CD14-positive monocyte (primary cell): Measurements from ENCODE around the gene STX12. TPM values are rescaled to one million over a fixed set of nuclear protein-coding genes. Genes with fewer than 3 reads are reported as not detected.

Source experiments
- DNase-seq, 3 donors: peaks; one replicate each; pipeline ENCODE4 v3.0.0-alpha.2; 2011 to 2022
- H2AFZ ChIP-seq: 2 replicates; pipeline ENCODE4 v1.6.0; 2012; ENCODE audit warnings: mild to moderate bottlenecking, low read depth, low read length, inconsistent platforms; ENCODE audit not compliant: insufficient read depth, poor library complexity, severe bottlenecking
- H3K27ac ChIP-seq, 2 donors: 1 replicate in 1 of 2; 2 replicates in 1 of 2; pipeline ENCODE4 v1.5.1; 2012 to 2013; ENCODE audit warnings: low read length in 2 of 2, control low read depth in 1 of 2, inconsistent platforms in 1 of 2, low read depth in 1 of 2, mild to moderate bottlenecking in 1 of 2
- H3K27me3 ChIP-seq, 2 donors: one replicate each; pipeline versions ENCODE4 v1.6.0 to v1.6.1; 2011 to 2013; ENCODE audit warnings: low read length in 2 of 2; ENCODE audit not compliant: control insufficient read depth in 2 of 2, insufficient read depth in 2 of 2
- H3K36me3 ChIP-seq, 2 donors: replicated peaks in 1 of 2; 1 replicate in 1 of 2; 2 replicates in 1 of 2; pipeline versions ENCODE4 v1.5.1 to v1.6.1; 2012 to 2013; ENCODE audit warnings: low read length in 2 of 2, control low read depth in 1 of 2, inconsistent platforms in 1 of 2, mild to moderate bottlenecking in 1 of 2; ENCODE audit not compliant: insufficient read depth in 2 of 2, control insufficient read depth in 1 of 2
- H3K4me1 ChIP-seq, 2 donors: 1 replicate in 1 of 2; 2 replicates in 1 of 2; pipeline versions ENCODE4 v1.5.1 to v1.6.1; 2012 to 2013; ENCODE audit warnings: low read length in 2 of 2, control low read depth in 1 of 2, inconsistent platforms in 1 of 2, mild to moderate bottlenecking in 1 of 2, moderate library complexity in 1 of 2; ENCODE audit not compliant: insufficient read depth in 2 of 2, control insufficient read depth in 1 of 2
- H3K4me2 ChIP-seq: replicated peaks from 2 replicates; pipeline ENCODE3; 2012; ENCODE audit warnings: low read length, moderate library complexity, mild to moderate bottlenecking; ENCODE audit not compliant: poor library complexity, severe bottlenecking; ENCODE audit errors: extremely low read depth
- H3K4me3 ChIP-seq, 3 experiments: fragments of 200-600 bp in 1 of 3; sonication (generic) in 1 of 3; replicated peaks in 1 of 3; 1 replicate in 2 of 3; 2 replicates in 1 of 3; pipeline ENCODE4 v1.5.1; 2011 to 2013; ENCODE audit warnings: low read length in 3 of 3, mild to moderate bottlenecking in 3 of 3, control low read depth in 2 of 3, low read depth in 2 of 3, inconsistent platforms in 1 of 3, moderate library complexity in 1 of 3
- H3K79me2 ChIP-seq: 2 replicates; pipeline ENCODE4 v1.6.0; 2012; ENCODE audit warnings: mild to moderate bottlenecking, control low read depth, inconsistent platforms, low read length, moderate library complexity; ENCODE audit not compliant: insufficient read depth
- H3K9ac ChIP-seq: 2 replicates; pipeline ENCODE4 v1.6.0; 2017; ENCODE audit warnings: low read length, mild to moderate bottlenecking; ENCODE audit not compliant: insufficient read depth, poor library complexity, severe bottlenecking
- H3K9me3 ChIP-seq, 2 donors: replicated peaks in 1 of 2; 1 replicate in 1 of 2; 2 replicates in 1 of 2; pipeline versions ENCODE4 v1.5.1 to v1.6.1; 2012 to 2013; ENCODE audit warnings: low read length in 2 of 2, control low read depth in 1 of 2; ENCODE audit not compliant: control insufficient read depth in 1 of 2, insufficient read depth in 1 of 2
- H4K20me1 ChIP-seq: 2 replicates; pipeline ENCODE4 v1.6.0; 2012; ENCODE audit warnings: mild to moderate bottlenecking, low read length, control low read depth, moderate library complexity; ENCODE audit not compliant: insufficient read depth
- H3K27ac Mint-ChIP-seq, 7 donors: one replicate each; pipeline ENCODE4 v1.8.0; 2020; ENCODE audit warnings: mild to moderate bottlenecking in 7 of 7, mixed read lengths in 7 of 7, moderate library complexity in 6 of 7, inconsistent platforms in 2 of 7
- H3K27me3 Mint-ChIP-seq, 3 donors: one replicate each; pipeline ENCODE4 v1.8.0; 2021 to 2022; ENCODE audit warnings: low read depth in 3 of 3, mild to moderate bottlenecking in 3 of 3, mixed read lengths in 3 of 3, moderate library complexity in 3 of 3, inconsistent platforms in 1 of 3
- H3K36me3 Mint-ChIP-seq, 2 donors: one replicate each; pipeline ENCODE4 v1.8.0; 2020; ENCODE audit warnings: mixed read lengths in 2 of 2, inconsistent platforms in 1 of 2, mild to moderate bottlenecking in 1 of 2
- H3K4me1 Mint-ChIP-seq: one replicate; pipeline ENCODE4 v1.8.0; 2020; ENCODE audit warnings: mild to moderate bottlenecking, mixed read lengths
- H3K4me3 Mint-ChIP-seq, 2 donors: one replicate each; pipeline ENCODE4 v1.8.0; 2020; ENCODE audit warnings: mild to moderate bottlenecking in 2 of 2, mixed read lengths in 2 of 2, moderate library complexity in 1 of 2
- H3K9me3 Mint-ChIP-seq, 7 donors: one replicate each; pipeline ENCODE4 v1.8.0; 2020 to 2022; ENCODE audit warnings: mixed read lengths in 7 of 7, mild to moderate bottlenecking in 6 of 7, moderate library complexity in 6 of 7, inconsistent platforms in 2 of 7
- CTCF ChIP-seq: fragments of 200-600 bp; IDR thresholded peaks from one replicate; pipeline ENCODE4 v1.8.0; 2022; ENCODE audit warnings: antibody characterized with exemption, mild to moderate bottlenecking
- WGBS: methylation state at CpG from one replicate; pipeline ENCODE4 v1.1.5; 2013; ENCODE audit warnings: missing lambda C conversion rate; ENCODE audit not compliant: insufficient coverage; 5-methylcytosine and 5-hydroxymethylcytosine counted together
- intact Hi-C, 2 donors: fragments of 100-400 bp; cut with micrococcal nuclease; formaldehyde crosslinking; loops; one replicate each; pipeline versions ENCODE4 v1.15.0 to v1.15.1; 2023
- polyA plus RNA-seq, 3 donors: library from polyadenylated mRNA; depleted of rRNA in 1 of 3; unstranded in 2 of 3; stranded (reverse) in 1 of 3; fragments of 300-500 nt in 2 of 3; fragments of >200 nt in 1 of 3; fragmentation: Illumina TruSeq in 2 of 3; gene quantifications; 1 replicate in 2 of 3; 2 replicates in 1 of 3; pipeline ENCODE4 v1.2.3, GENCODE V29; 2012 to 2021

The STX12 gene
- polyA plus RNA-seq, 3 donors = 29.4 to 49.4 (median 36.2) TPM

GRCh38 chr1:27830621-27831440, 57.8 kb downstream of the STX12 start, which contains the start of gene PPP1R8:
Gene PPP1R8 (plus strand): TSS chr1:27830782. CDS start chr1:27830836, 54 bp downstream.
- Histone ChIP-seq H3K9ac (peak within 1 kb of the TSS; percentile 93), H3K9me3 (no peaks in the 10 kb centered on the region), H3K4me2 (peak within 1 kb of the TSS; percentile 90), H3K36me3 (peaks cover 25 to 31% of the 10 kb centered on the region in 2 donors), H3K4me3 (peak within 1 kb of the TSS; percentile 62 to 96 (median 88)), H3K79me2 (peaks cover 56% of the 10 kb centered on the region), H2AFZ (peak within 1 kb of the TSS; percentile 98), H3K27ac (peak within 1 kb of the TSS; percentile 75 to 90), H3K4me1 (peaks cover 14 to 19% of the 10 kb centered on the region in 2 donors), H3K27me3 (no peaks in the 10 kb centered on the region), H4K20me1 (peaks cover 9% of the 10 kb centered on the region)
- peaks cover 20 to 23% of the 10 kb centered on the region in 2 donors for H3K36me3 Mint-ChIP-seq
- peak; percentile 77 to 90 (median 84) for DNase-seq
- no peak for TF ChIP-seq CTCF
- intact Hi-C loops = no loop called here
- peak within 1 kb of the TSS; percentile 91 to 95 (median 93) for H3K27ac Mint-ChIP-seq
- WGBS = 0% methylated on average over 50 of the region's 60 CpGs
- no peaks in the 10 kb centered on the region for H3K27me3 Mint-ChIP-seq
- peaks cover 17% of the 10 kb centered on the region for H3K4me1 Mint-ChIP-seq
- peak within 1 kb of the TSS; percentile 93 to 96 for H3K4me3 Mint-ChIP-seq
- no peaks in the 10 kb centered on the region for H3K9me3 Mint-ChIP-seq

GRCh38 chr1:27831568-27832410, 58.8 kb downstream of the STX12 start:
- Histone ChIP-seq H4K20me1 (peaks cover 14% of the 10 kb centered on the region), H3K27ac (peak overlapping the region in 1 of 2 donors; percentile 90), H3K4me2 (peak overlapping the region; percentile 90), H3K9ac (peak overlapping the region; percentile 93), H3K27me3 (no peaks in the 10 kb centered on the region), H2AFZ (peak overlapping the region; percentile 98), H3K36me3 (peaks cover 28 to 38% of the 10 kb centered on the region in 2 donors), H3K4me3 (peak overlapping the region; percentile 62 to 96 (median 88)), H3K4me1 (peaks cover 14 to 19% of the 10 kb centered on the region in 2 donors), H3K79me2 (peaks cover 65% of the 10 kb centered on the region), H3K9me3 (no peaks in the 10 kb centered on the region)
- Mint-ChIP-seq H3K9me3 (no peaks in the 10 kb centered on the region), H3K4me3 (peak overlapping the region; percentile 93 to 96), H3K27ac (peak overlapping the region in 4 of 7 donors; percentile 92 to 95 (median 94)), H3K36me3 (peaks cover 24 to 28% of the 10 kb centered on the region in 2 donors), H3K4me1 (peaks cover 17% of the 10 kb centered on the region), H3K27me3 (no peaks in the 10 kb centered on the region)
- WGBS = no CpG with 5 or more reads among the region's 10 CpGs
- no peak for TF ChIP-seq CTCF
- intact Hi-C loops = no loop called here
- DNase-seq = no peak
